ENCODE measurements around the gene TNFRSF18.
"Not testable (repeated sequence)": the region's sequence is repeated elsewhere in the genome, so short reads cannot be mapped to it uniquely, and the experiment has no call there.

Gene TNFRSF18

DNA sequence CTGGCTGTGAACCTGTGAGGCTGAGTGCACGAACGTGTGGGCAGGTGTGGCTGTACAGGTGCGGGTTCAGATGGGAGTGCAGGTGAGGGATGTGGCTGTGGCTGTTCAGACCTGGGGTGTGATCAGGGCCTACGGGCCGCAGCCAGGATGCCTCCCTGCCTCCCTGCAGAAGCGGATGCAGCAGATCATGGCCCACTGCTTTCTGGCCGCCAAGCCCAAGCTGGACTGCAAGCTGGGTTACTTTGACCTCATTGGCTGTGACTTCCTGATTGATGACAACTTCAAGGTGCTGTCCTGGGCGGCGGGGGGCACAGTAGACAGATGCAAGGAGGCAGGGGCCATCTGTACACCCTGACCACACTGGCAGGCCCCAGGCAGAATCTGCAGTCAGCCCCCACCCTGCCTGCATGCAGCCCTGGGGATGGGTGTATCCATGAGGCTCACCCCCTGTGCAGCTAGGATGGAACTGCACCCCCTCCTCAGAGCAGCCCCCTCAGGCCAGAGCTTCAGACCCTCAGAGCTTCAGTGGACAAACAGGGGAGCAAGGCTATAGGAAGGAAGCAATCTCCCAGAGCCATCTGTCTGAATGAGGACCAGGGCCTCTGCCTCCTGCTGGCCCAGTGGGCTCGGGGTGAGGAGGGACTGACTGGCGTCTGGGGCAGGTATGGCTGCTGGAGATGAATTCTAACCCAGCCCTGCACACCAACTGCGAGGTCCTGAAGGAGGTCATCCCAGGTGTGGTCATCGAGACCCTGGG is 9.8 kb downstream of the TNFRSF18 start:
- peak; percentile 25 for DNase-seq

GRCh38 chr1:1195726-1196125 is 10.7 kb downstream of the TNFRSF18 start:
- DNase-seq: not testable (repeated sequence)

GRCh38 chr1:1194723-1195122 is 11.7 kb downstream of the TNFRSF18 start:
- no peak for DNase-seq

- no peak for DNase-seq
Measured at GRCh38 chr1:1191734-1192133, 14.7 kb downstream of the TNFRSF18 start.

GRCh38 chr1:1189111-1189510 is 17.3 kb downstream of the TNFRSF18 start:
- no peak for DNase-seq

- no peak for DNase-seq
Measured at GRCh38 chr1:1187938-1188337, 18.5 kb downstream of the TNFRSF18 start.

- peak; percentile 31 for DNase-seq
Measured at GRCh38 chr1:1185101-1185765, 21.2 kb downstream of the TNFRSF18 start.

DNA sequence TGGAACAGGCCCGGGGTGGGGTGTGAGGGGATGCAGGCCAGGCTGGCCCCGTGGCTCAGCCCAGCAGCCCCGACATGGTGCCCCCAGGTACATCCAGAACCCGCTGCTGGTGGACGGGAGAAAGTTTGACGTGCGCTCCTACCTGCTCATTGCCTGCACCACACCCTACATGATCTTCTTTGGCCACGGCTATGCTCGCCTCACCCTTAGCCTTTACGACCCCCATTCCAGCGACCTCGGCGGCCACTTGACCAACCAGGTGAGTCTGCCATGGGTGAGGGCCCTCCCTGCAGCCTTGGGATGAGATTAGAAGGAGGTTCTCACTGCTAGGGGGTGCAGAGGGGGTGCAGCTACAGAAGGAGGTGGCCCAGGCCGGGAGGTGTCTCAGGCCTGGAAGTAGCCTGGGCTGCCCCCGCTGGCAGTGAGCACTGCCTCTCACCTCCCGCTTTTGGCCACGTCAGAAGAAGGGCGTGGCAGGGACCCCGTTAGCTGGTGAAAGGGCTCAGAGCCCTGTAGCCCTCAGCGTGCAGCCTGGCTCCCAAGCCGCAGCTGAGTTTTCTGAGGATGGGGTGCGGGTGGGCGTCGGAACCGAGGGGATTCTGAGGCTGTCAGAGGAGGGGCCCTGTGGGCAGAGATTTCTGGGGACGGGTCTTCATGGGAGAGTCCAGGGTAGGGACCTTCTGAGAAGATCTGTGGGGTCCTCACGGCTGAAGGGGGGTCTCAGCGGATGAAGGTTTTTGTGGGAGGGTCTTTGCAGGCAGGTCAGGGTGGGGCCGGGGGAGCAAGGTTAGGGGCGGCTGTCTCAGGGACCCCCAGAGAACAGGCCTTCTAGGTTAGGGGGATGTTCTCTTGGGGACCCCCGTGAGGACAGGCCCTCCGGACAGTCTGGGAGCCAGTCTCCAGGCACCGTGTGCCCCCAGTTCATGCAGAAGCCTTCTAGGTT is 22.3 kb downstream of the TNFRSF18 start:
- peak; percentile 20 for DNase-seq

DNA sequence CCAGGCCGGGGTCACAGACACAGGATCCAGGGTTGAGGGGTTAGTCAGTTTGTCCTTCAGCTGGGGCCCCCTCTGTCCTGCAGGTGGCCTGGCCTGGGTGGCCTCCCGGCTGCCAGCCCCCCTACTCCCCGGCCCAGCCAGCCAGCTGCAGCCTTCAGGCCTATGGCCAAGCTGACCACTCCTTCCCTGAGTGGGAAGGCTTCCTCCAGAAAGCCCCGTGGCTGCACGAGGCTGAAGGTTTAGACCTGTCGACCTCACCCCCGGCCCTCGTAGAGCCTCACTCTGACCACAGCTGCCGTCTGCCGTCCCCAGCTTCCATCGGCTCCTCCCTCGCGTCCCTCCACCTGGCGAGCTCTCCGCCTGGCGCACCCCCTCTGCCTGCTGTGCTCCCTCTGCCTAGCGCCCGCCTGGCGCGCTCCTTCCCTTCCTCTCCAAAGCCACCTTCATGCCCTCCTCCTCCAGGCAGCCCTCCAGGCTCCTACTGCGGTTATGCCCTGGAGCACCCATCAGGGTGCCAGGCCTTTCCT is 23.1 kb downstream of the TNFRSF18 start:
- DNase-seq: peak; percentile 33

GRCh38 chr1:1182491-1183220 is 23.7 kb downstream of the TNFRSF18 start:
- DNase-seq: peak; percentile 29

DNA sequence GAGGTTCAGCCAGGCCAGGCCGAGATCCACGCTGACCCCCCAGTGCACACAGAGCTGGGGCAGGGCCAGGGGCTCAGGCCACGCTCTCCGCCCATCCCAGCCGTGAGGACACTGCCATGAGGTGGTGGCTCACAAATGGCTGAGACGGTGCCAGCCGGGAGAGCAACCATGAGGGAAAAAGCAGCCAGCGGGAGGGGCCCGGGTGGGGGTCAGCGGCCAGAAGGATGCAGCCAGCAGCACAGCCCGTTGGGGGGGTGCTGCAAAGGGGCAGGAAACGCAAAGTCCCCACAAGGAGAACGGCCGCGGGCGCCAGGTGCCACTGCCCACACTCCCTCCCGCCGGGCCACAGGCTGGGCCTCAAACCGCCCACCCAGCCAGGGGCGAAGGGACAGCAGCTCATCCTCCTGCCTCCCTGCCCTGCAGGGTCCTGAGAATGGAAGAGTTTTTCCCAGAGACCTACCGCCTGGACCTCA is 24.4 kb downstream of the TNFRSF18 start:
- DNase-seq: peak; percentile 25

DNA sequence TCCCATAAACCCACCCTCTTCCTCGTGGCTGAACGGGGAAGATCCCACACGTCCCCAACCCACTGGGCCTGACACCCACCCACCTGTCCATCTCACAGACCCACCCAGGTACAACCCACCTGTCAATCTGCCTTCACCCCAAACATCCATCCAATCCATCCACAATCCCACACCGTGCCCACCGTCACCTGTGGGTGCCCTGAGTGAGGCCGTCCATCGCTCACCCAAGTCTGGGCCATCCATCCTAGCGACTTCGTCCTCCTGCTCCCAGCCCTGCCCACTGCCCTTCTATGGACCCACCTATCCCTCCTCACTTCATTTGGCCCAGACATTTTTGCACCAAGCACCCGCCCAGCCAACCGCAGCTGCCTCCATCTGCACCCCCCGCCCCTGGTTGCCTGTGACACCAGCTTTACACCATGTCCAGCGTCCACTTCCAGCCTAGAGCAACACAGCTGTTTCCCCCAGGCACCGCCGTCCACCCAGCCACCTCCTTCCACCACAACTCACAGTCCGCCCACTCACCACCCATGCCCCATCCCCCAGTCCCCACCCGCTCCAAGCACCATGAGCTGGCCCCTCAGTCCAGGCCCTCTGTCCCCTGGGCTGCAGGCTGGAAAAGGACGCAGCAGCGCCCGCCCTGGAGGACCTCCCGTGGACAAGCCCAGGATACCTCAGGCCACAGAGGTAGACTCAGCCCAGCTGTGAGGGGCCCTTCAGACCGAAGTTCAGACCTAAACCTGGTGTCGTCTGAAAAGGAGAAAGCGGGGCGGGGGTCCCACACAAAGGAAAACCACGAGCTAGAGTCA is 25.1 kb downstream of the TNFRSF18 start:
- DNase-seq: peak; percentile 29

DNA sequence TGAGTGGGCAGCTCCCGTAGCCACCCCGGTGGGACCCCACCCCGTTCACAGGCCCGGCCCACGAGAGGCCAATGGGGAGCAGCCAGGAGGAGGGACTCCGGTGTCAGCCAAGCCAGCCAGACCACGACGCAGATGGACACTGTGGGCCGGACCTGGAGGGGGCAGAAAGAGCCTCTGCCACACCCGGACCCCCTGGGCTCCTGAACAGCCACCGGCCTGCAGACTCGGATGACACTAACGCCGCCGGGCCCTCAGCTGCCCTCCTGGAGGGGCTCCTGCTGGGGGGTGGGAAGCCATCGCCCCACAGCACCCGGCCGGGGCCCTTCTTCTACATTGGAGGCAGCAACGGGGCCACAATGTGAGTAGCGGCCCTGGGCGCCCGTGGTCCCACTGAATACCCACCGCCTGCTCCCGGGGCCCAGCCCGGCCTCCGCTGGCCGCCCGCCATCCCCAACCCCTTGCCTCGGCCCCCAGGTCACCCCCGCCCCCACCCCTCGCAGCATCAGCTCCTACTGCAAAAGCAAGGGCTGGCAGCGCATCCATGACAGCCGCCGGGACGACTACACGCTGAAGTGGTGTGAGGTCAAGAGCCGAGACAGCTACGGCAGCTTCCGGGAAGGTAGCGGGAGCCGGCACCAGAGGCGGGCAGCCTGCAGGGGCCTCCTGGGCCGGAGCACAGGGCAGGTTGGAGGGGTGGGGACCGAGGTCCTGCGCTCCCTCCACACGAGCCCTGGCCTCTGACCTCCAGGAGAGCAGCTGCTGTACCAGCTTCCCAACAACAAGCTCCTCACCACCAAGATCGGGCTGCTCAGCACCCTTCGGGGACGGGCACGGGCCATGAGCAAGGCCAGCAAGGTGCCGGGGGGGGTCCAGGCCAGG is 26.2 kb downstream of the TNFRSF18 start:
- DNase-seq: peak; percentile 20

DNA sequence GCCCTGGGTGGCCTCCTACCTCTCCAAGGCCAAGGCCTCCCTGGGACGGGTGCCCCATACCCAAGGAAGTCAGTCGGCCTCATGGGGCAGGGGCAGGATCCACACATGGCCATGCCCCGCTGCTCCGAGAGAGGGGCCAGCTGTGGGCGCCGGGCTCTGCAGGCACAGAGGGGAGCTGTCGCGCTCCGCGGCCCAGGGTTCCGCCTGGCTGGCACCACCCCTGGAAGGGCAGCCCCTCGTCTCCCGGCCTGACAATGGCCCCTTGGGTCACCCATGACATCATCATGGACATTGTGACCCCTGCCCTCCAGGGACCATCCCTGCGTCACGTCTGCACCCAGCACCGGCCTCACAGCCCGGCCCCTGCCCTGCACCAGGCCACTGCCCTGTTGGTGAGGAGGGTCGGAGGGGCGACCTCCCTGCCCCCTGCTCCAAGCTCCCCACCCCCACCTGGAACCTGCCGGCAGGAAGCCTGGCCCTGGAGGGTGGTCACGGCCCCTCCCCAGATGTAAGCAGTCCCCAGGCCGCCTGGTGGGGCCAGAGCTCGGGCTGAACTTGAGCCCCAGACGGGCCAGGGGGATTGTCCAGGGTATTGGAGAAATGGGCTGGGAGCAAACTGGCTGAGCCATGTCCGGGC is 26.9 kb downstream of the TNFRSF18 start:
- DNase-seq: peak; percentile 27

DNA sequence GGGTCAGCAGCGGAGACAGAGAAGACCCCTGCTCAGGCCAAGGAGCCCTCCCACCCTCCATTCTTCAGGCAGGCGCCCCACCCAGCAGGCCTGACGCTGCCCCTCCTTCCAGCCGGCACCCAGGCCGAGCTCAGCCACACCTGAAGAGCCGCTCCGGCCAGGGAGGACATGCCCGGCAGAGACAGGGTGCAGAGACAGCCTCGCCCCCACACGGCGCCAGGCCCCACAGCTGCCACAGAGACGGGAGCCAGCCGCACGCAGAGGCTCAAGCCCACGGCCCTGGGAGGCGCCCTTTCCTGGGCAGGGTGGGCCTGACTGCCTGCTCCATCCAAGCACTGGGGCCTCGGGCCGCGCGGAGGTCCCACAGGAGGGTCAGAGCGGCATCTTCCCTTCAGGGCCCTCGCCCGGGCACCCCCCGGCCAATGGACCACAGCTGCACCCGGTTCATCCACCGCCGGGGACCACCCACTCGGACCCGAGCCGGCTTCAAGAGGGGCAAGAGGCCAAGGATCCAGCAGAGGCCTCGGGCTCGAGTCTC is 27.5 kb downstream of the TNFRSF18 start:
- peak; percentile 29 for DNase-seq

DNA sequence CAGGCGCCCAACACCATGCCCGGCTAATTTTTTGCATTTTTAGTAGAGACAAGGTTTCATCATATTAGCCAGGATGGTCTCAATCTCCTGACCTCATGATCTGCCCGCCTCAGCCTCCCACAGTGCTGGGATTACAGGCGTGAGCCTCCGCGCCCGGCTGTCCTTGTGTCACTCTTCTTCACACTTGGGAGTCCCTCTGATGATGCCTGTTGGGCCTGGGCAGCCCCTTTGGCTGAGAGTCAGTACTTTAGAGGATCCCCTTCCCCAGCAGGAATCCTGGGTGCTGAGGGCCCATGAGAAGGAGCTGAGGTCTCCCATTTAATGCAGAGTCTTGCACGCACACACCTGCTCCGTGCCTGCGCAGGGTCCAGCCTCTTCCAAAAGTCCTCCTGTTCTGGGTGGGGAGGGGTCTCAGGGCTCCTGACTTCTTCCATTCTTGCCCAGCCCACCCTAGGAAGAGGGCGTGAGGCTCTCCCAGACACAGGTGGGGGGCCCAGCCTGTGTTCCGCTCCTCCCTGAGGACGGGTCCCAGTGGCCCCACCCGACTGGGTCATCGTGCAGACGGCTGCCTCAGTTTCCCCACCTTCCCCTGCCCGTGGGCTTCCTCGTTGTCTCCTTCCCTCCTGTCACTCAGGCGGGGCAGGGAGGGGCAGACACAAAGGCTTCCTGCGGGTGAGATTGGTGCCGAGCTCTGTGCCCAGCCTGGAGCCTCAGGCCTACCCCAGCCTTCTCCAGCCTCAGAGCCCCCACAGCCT is 28.8 kb downstream of the TNFRSF18 start:
- no peak for DNase-seq

DNA sequence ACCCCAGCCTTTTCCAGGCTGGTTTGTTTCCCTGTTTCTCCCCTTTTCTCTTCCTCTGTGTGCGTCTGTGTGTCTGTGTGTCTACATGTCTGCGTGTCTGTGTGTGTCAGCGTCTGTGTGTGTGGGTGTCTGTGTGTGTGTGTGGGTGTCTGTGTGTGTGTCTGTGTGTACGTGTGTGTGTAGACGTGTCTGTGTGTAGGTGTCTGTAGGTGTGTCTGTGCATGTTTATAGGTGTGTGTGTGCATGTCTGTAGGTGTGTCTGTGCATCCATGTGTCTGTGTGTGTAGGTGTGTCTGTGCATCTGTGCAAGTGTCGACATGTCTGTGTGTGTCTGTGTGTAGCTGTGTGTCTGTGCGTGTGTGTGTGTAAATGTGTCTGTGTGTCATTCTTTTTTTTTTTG is 29.5 kb downstream of the TNFRSF18 start:
- no peak for DNase-seq

GRCh38 chr1:1176063-1176761 is 30.2 kb downstream of the TNFRSF18 start:
- not testable (repeated sequence) for DNase-seq
